DOHH2 (cell line): ENCODE data around the gene RUNX1.

Source experiments
- H3F3A ChIP-seq: fragments of 200-600 bp; sonication (generic), shearing (Covaris generic); 2 replicates; pipeline ENCODE4 v1.6.0; 2016; ENCODE audit warnings: antibody characterized with exemption, mild to moderate bottlenecking; ENCODE audit not compliant: control insufficient read depth, insufficient read depth
- H3K27ac ChIP-seq: fragments of 200-600 bp; sonication (generic); 2 replicates; pipeline ENCODE4 v1.5.1; 2014; ENCODE audit warnings: low read depth, mild to moderate bottlenecking, low read length, moderate library complexity
- H3K27me3 ChIP-seq: fragments of 200-600 bp; sonication (generic); 2 replicates; pipeline ENCODE4 v1.6.1; 2014; ENCODE audit warnings: mild to moderate bottlenecking, low read length, mixed read lengths; ENCODE audit not compliant: control insufficient read depth
- H3K36me3 ChIP-seq: fragments of 200-600 bp; sonication (generic); 2 replicates; pipeline ENCODE4 v1.6.1; 2014; ENCODE audit warnings: mild to moderate bottlenecking, low read length, moderate library complexity, mixed read lengths; ENCODE audit not compliant: control insufficient read depth
- H3K4me1 ChIP-seq: fragments of 200-600 bp; sonication (generic); 2 replicates; pipeline ENCODE4 v1.6.1; 2014; ENCODE audit warnings: mild to moderate bottlenecking, low read length, mixed read lengths; ENCODE audit not compliant: control insufficient read depth
- H3K4me2 ChIP-seq: fragments of 200-600 bp; sonication (generic); 2 replicates; pipeline ENCODE4 v1.6.0; 2014; ENCODE audit warnings: mild to moderate bottlenecking, low read length, moderate library complexity
- H3K4me3 ChIP-seq: fragments of 200-600 bp; sonication (generic); 2 replicates; pipeline ENCODE4 v1.5.1; 2014; ENCODE audit warnings: mild to moderate bottlenecking, low read length, mixed read lengths
- H3K79me2 ChIP-seq: fragments of 200-600 bp; sonication (generic); 2 replicates; pipeline ENCODE4 v1.6.1; 2014; ENCODE audit warnings: mild to moderate bottlenecking, low read length, mixed read lengths; ENCODE audit not compliant: control insufficient read depth
- H3K9me2 ChIP-seq: fragments of 200-600 bp; sonication (generic); replicated peaks from 2 replicates; pipeline ENCODE4 v1.6.1; 2014; ENCODE audit warnings: mild to moderate bottlenecking, low read length, mixed read lengths; ENCODE audit not compliant: control insufficient read depth
- H3K9me3 ChIP-seq: fragments of 200-600 bp; sonication (generic); 2 replicates; pipeline ENCODE4 v1.6.1; 2014; ENCODE audit warnings: antibody characterized with exemption, low read length, mixed read lengths; ENCODE audit not compliant: control insufficient read depth, insufficient read depth
- H4K20me1 ChIP-seq: fragments of 200-600 bp; sonication (generic); 2 replicates; pipeline ENCODE4 v1.6.0; 2014; ENCODE audit warnings: low read depth, mild to moderate bottlenecking, antibody characterized with exemption, low read length, moderate library complexity; ENCODE audit not compliant: control insufficient read depth, insufficient read depth
- EZH2phosphoT487 ChIP-seq: fragments of 200-600 bp; sonication (generic); IDR thresholded peaks from 2 replicates; pipeline ENCODE4 v1.6.1; 2017; ENCODE audit warnings: borderline replicate concordance, mild to moderate bottlenecking, antibody characterized with exemption, low read length, moderate library complexity, mixed read lengths
- TF ChIP-seq, protein P1 (sequence below): fragments of 200-600 bp; sonication (generic); IDR thresholded peaks from one replicate; pipeline ENCODE4 v1.5.1; 2014; ENCODE audit warnings: antibody characterized with exemption, mild to moderate bottlenecking, low read depth, low read length; ENCODE audit not compliant: poor library complexity, severe bottlenecking

Gene RUNX1

DNA sequence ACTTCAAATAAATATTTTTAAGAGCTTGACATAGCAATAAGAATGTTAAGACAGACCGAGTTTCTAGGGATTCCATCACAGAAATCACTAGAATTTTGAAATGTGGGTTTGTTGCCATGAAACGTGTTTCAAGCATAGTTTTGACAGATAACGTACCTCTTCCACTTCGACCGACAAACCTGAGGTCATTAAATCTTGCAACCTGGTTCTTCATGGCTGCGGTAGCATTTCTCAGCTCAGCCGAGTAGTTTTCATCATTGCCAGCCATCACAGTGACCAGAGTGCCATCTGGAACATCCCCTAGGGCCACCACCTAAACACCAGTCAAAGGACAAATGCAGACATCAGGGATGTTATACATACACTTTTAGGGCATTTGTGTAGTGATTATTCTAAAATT lies 168.7 kb downstream of the RUNX1 start:
- Histone ChIP-seq H4K20me1 (peaks cover 12% of the 10 kb centered on the region; the same call in 1 of the 2 replicates), H3F3A (peaks cover 16% of the 10 kb centered on the region), H3K27ac (no peak overlapping the region), H3K27me3 (no peaks in the 10 kb centered on the region), H3K4me3 (no peak overlapping the region), H3K4me2 (no peak overlapping the region), H3K79me2 (peaks cover 93% of the 10 kb centered on the region), H3K9me2 (no peaks in the 10 kb centered on the region), H3K9me3 (no peaks in the 10 kb centered on the region), H3K36me3 (peaks cover 88% of the 10 kb centered on the region), H3K4me1 (peaks cover 65% of the 10 kb centered on the region)
- no peak for TF ChIP-seq EZH2phosphoT487
- TF ChIP-seq, protein P1, sequence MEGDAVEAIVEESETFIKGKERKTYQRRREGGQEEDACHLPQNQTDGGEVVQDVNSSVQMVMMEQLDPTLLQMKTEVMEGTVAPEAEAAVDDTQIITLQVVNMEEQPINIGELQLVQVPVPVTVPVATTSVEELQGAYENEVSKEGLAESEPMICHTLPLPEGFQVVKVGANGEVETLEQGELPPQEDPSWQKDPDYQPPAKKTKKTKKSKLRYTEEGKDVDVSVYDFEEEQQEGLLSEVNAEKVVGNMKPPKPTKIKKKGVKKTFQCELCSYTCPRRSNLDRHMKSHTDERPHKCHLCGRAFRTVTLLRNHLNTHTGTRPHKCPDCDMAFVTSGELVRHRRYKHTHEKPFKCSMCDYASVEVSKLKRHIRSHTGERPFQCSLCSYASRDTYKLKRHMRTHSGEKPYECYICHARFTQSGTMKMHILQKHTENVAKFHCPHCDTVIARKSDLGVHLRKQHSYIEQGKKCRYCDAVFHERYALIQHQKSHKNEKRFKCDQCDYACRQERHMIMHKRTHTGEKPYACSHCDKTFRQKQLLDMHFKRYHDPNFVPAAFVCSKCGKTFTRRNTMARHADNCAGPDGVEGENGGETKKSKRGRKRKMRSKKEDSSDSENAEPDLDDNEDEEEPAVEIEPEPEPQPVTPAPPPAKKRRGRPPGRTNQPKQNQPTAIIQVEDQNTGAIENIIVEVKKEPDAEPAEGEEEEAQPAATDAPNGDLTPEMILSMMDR = no peak

DNA sequence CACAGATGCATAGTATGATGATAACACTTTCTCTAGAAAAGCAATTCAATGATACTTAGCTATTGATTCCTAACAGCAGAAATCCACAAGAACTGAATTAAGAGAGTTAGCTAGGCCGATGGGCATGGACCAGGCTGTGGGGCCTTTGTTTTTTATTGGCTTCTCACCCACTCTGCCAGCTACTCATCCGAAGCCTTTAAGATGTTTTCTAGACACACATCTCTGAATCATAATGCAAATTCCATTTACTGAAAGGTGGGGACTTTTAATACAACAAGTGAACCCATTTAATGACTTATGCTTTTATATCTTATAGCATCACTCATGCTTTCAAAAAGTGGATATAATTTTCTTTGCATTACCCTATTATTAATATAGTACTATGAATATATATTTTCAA lies 170.2 kb downstream of the RUNX1 start:
- peaks cover 91% of the 10 kb centered on the region for H3K36me3 ChIP-seq

DNA sequence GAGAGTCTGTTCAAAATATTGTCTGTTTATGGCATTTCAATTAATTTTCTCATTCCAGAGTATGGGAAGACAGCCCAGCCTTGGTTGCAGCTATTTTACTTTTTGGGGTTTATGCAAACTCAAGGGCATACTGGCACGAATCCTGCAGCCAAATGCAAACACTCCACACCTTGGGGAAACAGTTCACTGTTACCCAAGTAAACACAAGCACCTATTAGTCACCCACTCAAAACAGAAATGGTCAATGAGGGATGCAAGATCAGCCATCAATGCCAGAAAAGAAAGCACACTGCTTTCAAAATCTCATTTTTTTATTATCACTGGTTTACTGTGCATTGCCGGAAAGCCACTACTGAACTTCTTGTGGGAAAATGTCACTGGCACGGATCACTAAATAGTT lies 170.6 kb downstream of the RUNX1 start:
- Histone ChIP-seq H3K27ac (no peak overlapping the region), H3K79me2 (peaks cover 92% of the 10 kb centered on the region), H3K4me2 (no peak overlapping the region), H3K27me3 (no peaks in the 10 kb centered on the region), H3F3A (no peaks in the 10 kb centered on the region; the same call in 1 of the 2 replicates), H3K9me3 (no peaks in the 10 kb centered on the region), H3K4me3 (no peak overlapping the region), H3K9me2 (no peaks in the 10 kb centered on the region), H3K36me3 (peaks cover 91% of the 10 kb centered on the region), H4K20me1 (peaks cover 19% of the 10 kb centered on the region; the same call in 1 of the 2 replicates), H3K4me1 (peaks cover 64% of the 10 kb centered on the region)
- TF ChIP-seq EZH2phosphoT487 = no peak
- TF ChIP-seq, protein P1 = no peak

More for the DNA sequence above, 170.2 kb downstream of the RUNX1 start:
- H4K20me1 ChIP-seq = peaks cover 16% of the 10 kb centered on the region; the same call in 1 of the 2 replicates
- no peaks in the 10 kb centered on the region for H3K27me3 ChIP-seq
- TF ChIP-seq, protein P1 = no peak
- no peak for TF ChIP-seq EZH2phosphoT487
- H3K27ac ChIP-seq = no peak overlapping the region
- H3K9me2 ChIP-seq = no peaks in the 10 kb centered on the region
- no peak overlapping the region for H3K4me3 ChIP-seq
- H3K4me2 ChIP-seq = no peak overlapping the region
- peaks cover 92% of the 10 kb centered on the region for H3K79me2 ChIP-seq
- peaks cover 65% of the 10 kb centered on the region for H3K4me1 ChIP-seq
- peaks cover 4% of the 10 kb centered on the region for H3F3A ChIP-seq
- H3K9me3 ChIP-seq = no peaks in the 10 kb centered on the region
